Activated CD4-positive, CD25-positive, alpha-beta regulatory T cell treated with anti-CD3 and anti-CD28 coated beads, Interleukin-2, amount 50 U/mL, for 24 hours (primary cell): ENCODE data around the gene SFXN5.

Source experiments
- ATAC-seq, 2 donors: fragments of 150-1000 bp; cut with Tn5 transposase; one replicate each; pipeline ENCODE4 v1.10.0; 2021; ENCODE audit warnings: mild to moderate bottlenecking in 1 of 2, moderate library complexity in 1 of 2

Gene SFXN5

GRCh38 chr2:72955228-72956049 lies 116.1 kb downstream of the SFXN5 start:
- ATAC-seq = no peak

DNA sequence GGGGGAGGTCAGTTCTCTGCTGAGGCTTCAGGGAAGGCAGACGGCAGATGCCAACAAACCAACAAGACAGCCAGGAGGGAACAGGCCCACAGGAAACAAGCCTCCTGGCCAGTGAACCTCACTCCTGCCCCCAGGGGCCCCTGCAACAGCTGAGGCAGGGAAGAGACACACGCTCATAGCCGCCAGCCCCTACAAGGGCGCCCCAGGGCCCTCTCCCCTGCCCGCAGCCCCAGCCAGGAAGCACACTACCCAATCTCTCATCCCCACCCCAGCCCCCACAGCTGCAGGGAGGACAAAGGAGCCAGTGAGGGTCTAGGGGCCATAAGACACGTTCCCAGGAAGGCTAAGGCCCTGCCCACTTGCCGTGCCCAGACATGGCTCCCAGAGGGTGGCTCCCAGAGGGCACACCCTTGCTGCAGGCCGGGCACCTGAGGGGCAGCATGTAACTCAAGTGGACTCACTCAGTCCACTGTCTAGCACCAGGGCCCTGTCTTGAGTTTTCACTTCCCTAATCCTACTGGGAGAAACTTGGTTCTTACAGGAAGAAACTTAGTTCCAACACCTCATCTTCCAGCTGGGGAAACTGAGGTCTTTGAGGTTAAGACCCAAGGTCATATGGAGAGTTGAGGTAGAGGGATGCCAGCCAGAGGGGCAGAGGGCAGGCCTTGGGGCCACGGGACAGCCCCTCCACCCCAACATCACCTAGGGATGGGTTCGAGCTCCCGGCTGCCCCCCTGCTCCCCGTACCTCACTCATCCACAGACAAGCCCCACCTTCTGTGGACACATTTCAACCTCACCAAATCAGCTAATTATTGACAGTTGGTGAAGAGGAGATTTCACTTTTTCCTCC lies 116.9 kb downstream of the SFXN5 start:
- no peak for ATAC-seq

DNA sequence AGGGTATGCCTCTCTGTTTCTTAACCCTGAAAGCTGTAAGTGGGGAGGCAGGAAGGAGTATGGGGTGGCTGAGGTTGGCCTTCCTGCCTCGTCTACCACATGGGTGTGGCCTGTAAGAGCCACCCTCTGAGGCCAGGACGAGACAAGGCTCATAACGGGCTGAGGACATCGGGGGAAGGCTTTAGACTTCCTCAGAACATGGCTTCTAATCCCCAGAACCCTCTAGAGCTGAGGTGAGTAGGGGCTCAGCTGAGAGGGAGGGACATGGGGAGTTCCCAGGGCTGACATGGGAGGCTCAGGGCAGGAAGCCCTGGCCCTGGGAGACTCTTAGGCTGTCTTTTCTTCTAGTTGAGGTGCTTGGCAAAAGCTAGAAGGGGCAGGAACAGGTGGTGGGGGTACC lies 117.5 kb downstream of the SFXN5 start:
- ATAC-seq = peak; percentile 61 to 68

GRCh38 chr2:72953528-72953927 lies 118.0 kb downstream of the SFXN5 start:
- no peak for ATAC-seq

GRCh38 chr2:72952961-72953360 lies 118.6 kb downstream of the SFXN5 start:
- ATAC-seq = no peak

DNA sequence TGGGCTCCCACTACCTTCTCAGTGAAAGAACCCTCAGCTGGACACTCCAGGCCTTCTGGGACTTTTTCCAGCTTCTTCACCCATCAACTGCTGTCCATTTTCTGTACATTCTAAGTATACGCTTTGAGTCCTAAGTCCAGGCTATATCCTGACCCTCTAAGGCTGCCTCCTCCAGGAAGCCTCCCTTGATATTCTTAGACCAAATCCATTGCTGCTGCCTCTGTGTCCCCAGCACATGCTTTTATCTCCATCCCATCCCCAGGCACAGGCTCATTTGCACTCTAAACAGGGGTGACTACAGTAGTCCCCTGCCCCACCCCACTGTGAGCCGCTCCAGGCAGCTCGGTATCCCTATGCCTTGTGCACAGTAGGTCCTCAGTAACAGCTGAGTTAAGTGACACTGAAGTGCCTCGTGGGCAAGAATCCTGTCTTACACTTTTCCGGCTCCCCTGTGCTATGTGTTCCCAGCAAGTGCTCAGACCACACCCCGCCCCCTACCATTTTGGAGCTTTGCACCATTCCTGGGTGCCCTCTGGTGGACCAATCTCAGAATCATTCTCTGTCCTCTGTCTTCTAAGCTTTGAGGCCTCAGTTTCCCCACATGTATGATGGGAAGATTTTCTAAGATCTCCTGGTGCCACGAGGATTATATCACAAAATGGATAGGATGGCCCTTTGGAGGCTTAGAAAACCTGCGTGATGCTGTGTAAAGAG lies 119.2 kb downstream of the SFXN5 start:
- no peak for ATAC-seq

DNA sequence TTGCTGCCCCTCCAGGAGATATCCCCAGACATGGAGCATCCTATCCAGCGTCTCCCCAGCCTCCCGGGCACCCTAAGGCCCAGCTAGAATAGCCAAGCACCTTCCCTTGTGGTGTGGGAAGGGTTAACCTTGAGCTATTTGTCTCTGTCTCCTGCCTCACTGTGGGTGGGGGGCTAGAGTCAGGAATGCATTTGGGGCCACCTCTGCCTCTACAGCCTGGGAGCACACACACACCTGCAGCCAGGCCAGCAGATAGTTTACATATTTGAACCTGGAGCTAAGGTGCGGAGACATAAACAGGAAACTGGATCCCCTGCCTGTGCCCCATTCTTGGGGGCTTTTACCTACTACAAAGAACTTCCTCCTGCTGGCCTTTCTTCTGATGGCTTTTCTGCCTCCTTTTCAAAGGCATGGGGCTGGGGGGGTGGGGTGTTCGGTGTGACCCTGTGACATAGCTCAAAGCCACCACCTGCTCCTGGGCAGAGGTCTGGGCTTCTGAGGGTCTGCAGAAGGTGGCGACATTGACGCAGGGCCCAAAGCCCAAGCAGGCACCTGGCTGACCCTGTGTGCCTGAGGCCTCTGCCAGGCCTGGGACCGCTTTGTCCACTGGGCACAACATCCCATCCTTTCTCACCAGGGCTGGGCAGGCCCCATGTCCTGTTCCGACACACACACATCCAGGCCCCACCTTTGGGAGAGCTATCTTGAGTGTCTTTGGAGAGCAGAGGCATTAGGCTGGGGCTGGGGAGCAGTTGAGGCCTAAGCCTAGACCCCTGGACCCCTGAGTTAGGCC lies 120.0 kb downstream of the SFXN5 start:
- no peak for ATAC-seq

- ATAC-seq = no peak
Measured at GRCh38 chr2:72950558-72951255, 120.8 kb downstream of the SFXN5 start.

GRCh38 chr2:72949642-72950041 lies 121.9 kb downstream of the SFXN5 start:
- ATAC-seq = no peak

GRCh38 chr2:72949045-72949444 lies 122.5 kb downstream of the SFXN5 start:
- ATAC-seq = no peak

DNA sequence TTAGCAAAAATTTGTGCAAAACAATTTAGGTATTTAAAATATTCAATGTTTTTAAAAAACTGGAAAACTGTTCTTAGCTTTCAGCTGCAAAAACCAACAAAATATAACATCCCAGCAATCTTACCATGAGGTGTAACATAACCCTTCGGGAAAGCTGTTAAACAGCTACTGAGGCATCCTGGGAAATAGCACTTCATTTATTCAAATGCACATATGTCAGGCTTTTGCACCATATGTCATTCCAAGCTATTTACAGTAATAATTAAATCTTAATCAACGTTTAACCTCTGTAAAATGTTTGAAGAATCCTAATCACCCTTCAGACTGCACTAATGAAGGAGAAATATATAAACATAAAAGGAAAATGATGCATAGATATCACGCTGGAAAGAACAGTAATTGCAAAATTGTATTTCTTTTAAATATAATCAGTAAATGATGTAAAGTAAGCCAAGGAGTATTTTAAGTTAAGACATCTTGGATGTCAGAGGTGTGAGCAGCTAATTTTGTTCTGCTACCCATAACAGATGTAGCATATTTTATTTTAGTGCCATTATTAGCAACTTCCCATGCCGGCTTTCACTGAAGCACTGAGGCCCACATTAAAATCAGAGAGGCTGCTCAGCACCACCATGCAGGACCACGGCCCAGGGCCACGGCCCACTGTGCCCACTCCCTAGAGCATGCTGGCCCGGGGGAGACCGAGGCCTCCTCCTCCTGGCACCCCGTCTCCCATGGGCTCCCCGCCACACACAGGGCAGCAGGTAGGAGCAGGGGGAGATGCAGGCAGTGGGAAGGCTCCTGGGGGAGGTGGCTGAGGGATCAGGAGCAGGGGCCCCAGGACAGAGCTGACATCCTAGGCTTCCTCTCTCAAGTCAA lies 123.3 kb downstream of the SFXN5 start:
- ATAC-seq = no peak

DNA sequence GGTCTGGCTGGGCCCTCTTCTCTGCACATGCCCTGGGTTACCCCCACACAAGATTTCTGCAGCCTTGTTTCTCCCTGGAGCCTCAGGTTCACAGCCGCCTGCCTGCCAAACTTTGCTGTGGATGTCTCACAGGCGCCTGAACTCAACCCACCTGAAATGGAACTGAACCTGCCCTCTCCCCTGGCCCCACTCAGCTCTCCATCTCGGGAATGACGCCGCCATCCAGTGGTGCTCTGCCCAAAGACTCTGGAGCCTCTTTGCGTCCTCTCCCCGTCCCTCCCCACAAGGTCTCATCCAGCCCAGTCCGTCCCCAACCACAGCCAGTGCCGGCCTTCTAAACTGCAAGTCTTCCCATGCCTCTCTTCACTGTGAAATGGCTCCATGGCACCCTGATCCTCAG lies 125.0 kb downstream of the SFXN5 start:
- ATAC-seq = no peak

DNA sequence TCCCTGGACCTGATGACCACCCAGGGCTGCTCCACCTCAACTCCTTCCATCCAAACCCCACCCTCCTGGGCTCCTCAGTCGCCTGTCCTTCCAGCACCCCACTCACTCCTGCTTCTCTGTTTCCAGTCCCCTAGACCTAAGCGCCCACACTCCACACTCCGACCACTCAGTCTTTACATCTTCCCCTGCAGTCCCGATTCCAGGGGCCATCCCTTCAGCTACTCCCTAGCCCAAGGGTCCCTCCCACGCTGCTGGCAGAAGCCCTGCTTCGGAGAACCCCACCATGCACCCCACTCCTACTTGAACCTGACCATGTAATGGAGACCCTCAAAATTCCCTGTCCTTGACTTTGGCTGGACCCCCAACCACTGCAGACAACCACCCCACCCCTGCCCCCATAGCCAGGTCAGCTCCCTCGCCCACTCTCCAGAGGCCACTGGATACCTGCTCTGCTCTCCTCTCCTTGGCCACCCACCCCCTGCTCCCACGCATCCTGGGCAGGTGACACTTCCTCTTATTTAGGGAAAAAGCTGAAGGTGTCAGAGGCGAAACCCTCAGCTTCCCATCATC lies 126.0 kb downstream of the SFXN5 start:
- no peak for ATAC-seq

- no peak for ATAC-seq
Measured at GRCh38 chr2:72944804-72945449, 126.6 kb downstream of the SFXN5 start.

GRCh38 chr2:72943540-72944395 lies 127.7 kb downstream of the SFXN5 start:
- ATAC-seq = no peak

- no peak for ATAC-seq
Measured at GRCh38 chr2:72942881-72943418, 128.6 kb downstream of the SFXN5 start.

- ATAC-seq = no peak
Measured at GRCh38 chr2:72942293-72942692, 129.2 kb downstream of the SFXN5 start.

DNA sequence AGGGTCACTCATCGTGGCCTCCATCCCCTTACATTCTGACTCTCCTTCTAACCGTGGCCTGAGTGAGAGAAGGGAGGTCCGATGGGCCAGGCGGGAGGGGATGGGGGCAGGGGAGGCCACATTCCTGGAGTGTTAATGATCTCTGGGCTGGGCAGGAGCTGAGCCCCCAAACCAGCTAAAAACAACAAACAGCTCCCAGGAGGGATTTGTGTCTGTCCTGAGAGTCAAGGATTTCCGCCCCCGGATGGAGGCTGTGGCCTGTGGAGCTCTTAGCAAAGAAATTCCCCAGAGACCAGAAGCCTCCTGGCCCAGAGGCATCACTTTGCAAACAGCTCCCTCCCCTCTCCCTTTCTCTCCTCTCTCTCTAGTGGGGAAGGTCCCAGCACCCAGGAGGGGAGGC lies 130.7 kb downstream of the SFXN5 start:
- ATAC-seq = no peak

DNA sequence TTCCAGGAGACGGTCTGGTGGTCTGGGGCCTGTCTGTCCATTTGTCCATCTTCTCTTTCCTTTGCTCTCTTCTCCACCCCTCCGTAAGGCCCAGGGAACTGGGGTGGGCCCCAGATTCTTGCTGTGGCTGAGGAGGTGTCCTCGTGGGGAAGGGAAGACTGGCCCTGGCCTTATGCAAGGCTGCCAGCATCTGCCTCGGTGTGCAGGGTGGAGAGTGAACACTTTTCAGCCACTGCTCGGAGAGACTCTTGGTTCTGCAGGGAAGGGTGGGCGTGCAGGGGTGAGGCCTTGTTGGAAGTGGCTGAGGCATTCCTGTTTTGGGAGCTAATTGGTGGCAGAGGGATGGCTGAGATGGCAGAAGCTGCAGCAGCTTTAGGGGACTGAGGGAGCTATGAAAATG lies 131.2 kb downstream of the SFXN5 start:
- ATAC-seq = no peak
